ENCODE data around the gene LPCAT1. TPM values are rescaled to one million over a fixed set of nuclear protein-coding genes. Genes with fewer than 3 reads are reported as not detected.
A peak's percentile ranks its signal among the peaks of the same experiment; 100 is the strongest.

The LPCAT1 gene
- total RNA-seq, 4 donors from 2014 or later: 8.8 to 59.4 (median 28.5) TPM

DNA sequence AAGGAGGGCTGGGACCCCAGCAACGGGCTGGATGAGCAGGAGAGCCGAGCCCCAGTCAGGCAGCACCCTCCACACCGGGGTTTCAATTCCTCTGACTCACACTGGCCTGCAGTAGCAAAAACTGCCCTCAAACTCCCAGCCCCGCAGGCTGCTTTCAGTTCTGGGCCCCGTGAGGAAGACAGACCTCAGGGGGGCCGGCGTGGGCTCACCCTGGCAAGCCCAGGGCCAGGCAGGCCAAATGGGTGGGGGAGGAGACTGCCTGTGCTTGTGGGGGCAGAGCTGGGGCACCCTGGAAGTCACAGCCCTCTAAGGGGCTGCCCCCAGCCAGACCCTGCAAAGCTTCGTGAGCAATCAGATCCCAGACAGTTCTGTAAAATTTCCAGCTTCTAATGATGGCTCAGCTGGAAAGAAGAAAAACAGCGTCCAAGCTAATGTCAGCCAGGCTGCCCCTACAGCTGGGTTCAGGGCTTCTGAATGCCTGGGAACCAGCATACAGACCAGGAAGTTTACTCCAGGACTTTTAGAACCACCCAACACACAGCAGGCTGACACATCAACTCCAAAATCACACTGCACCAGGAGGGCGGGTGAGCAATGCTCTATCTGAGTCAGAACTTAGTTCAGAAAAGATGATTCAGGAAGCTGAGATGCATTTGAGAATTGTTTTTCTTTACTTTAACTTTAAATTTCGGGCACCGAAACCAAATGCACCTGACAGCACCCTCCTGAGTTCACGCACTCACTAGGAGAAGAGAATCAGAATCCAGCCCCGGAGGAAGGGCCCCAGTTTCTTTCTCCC is 34.7 kb downstream of the LPCAT1 start:
- no peaks in the 10 kb centered on the region for H3K9me3 ChIP-seq
- TF ChIP-seq POLR2A (IDR thresholded peaks at IDR 0.05) (no peak), CTCF (IDR thresholded peaks at IDR 0.05) (no peak)
- H3K27ac ChIP-seq: peak overlapping the region in 2 of 4 donors; percentile 10 to 70
- no peaks in the 10 kb centered on the region for H3K27me3 ChIP-seq
- DNase-seq: peak in 1 of 3 donors; percentile 68
- H3K4me1 ChIP-seq: peaks cover 0 to 9% (median 2%) of the 10 kb centered on the region in 4 donors
- peaks cover 0 to 41% (median 0%) of the 10 kb centered on the region in 3 donors for H3K36me3 ChIP-seq
- no peak overlapping the region for H3K4me3 ChIP-seq

- TF ChIP-seq CTCF (IDR thresholded peaks at IDR 0.05) (no peak), POLR2A (IDR thresholded peaks at IDR 0.05) (no peak)
- H3K27me3 ChIP-seq: no peaks in the 10 kb centered on the region
- no peaks in the 10 kb centered on the region for H3K9me3 ChIP-seq
- peaks cover 0 to 9% (median 2%) of the 10 kb centered on the region in 4 donors for H3K4me1 ChIP-seq
- no peak overlapping the region for H3K27ac ChIP-seq
- DNase-seq: no peak
- H3K36me3 ChIP-seq: peaks cover 0 to 36% (median 0%) of the 10 kb centered on the region in 3 donors
- H3K4me3 ChIP-seq: no peak overlapping the region
Observed at GRCh38 chr5:1487079-1487764, 36.5 kb downstream of the LPCAT1 start.

GRCh38 chr5:1486271-1486670 is 37.5 kb downstream of the LPCAT1 start:
- peaks cover 0 to 33% (median 0%) of the 10 kb centered on the region in 3 donors for H3K36me3 ChIP-seq
- no peak for DNase-seq
- H3K27ac ChIP-seq: peak overlapping the region in 1 of 4 donors; percentile 74
- TF ChIP-seq CTCF (IDR thresholded peaks at IDR 0.05): no peak
- no peak for TF ChIP-seq POLR2A (IDR thresholded peaks at IDR 0.05)
- H3K27me3 ChIP-seq: no peaks in the 10 kb centered on the region
- H3K4me1 ChIP-seq: peaks cover 0 to 9% (median 2%) of the 10 kb centered on the region in 4 donors
- H3K4me3 ChIP-seq: no peak overlapping the region
- H3K9me3 ChIP-seq: no peaks in the 10 kb centered on the region

- DNase-seq: no peak
- Histone ChIP-seq H3K36me3 (peaks cover 0 to 30% (median 0%) of the 10 kb centered on the region in 3 donors), H3K4me3 (no peak overlapping the region), H3K4me1 (peaks cover 0 to 9% (median 2%) of the 10 kb centered on the region in 4 donors), H3K27ac (peak overlapping the region in 1 of 4 donors; percentile 74), H3K9me3 (no peaks in the 10 kb centered on the region), H3K27me3 (no peaks in the 10 kb centered on the region)
- no peak for TF ChIP-seq POLR2A (IDR thresholded peaks at IDR 0.05)
- no peak for TF ChIP-seq CTCF (IDR thresholded peaks at IDR 0.05)
Observed at GRCh38 chr5:1485579-1486118, 38.1 kb downstream of the LPCAT1 start.

DNA sequence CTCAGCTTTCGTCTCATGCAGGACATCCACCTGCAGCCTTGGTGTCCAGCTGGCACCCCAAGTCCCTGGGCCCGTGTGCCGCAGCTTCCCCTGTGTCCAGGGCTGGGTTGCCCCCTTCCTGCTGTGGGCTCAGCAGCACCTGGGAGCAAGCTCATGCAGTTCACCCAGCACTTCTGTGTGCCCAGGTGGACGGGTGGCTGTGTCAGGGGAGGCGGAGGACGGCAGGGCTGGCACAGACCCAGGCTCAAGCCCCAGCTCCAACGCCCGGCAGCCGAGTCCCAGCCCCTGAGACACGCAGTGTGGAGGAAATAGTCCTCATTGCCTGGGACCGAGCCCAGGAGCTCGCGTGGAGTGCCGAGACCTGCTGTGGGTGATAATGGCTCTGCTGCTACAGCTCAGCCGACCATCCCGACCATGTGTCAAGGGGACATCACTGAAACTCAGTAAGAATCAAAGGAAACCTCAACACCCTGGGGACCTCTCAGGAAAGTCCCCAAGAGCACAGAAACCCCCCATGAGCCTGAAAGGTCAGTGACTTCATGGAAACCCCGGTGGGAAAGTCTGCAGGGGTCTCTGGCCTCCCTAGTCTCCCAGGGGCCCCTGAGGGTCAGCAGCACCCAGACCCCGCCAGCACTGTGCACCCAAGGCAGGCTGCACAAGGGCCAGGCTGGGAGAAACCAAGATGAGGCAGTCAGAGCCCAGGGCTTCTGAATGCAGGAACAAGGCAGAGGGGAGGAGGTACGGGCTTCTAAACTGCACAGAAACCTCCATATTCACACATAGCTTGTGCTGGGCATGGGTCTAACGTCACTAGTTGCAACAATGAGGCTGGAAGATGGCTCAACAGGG is 38.8 kb downstream of the LPCAT1 start:
- Histone ChIP-seq H3K4me3 (peak overlapping the region in 1 of 4 donors; percentile 11), H3K27me3 (no peaks in the 10 kb centered on the region), H3K9me3 (no peaks in the 10 kb centered on the region), H3K27ac (peak overlapping the region in 1 of 4 donors; percentile 74), H3K4me1 (peaks cover 0 to 11% (median 2%) of the 10 kb centered on the region in 4 donors), H3K36me3 (peaks cover 0 to 30% (median 0%) of the 10 kb centered on the region in 3 donors)
- peak in 2 of 3 donors; percentile 69 to 70 for DNase-seq
- no peak for TF ChIP-seq POLR2A (IDR thresholded peaks at IDR 0.05)
- TF ChIP-seq CTCF (IDR thresholded peaks at IDR 0.05): no peak

All from Peyer's patch (tissue), 4 donors.